Mesothelial cell of epicardium (in vitro differentiated cells): ENCODE data around the gene KCTD20. TPM values are rescaled to one million over a fixed set of nuclear protein-coding genes. Genes with fewer than 3 reads are reported as not detected.
"Not testable (repeated sequence)": the region's sequence is repeated elsewhere in the genome, so short reads cannot be mapped to it uniquely, and the experiment has no call there.

Experiments used
- DNase-seq, 2 experiments: peaks; one replicate each; pipeline ENCODE4 v3.0.0; 2021; ENCODE audit warnings: low spot score in 2 of 2; ENCODE audit not compliant: unreplicated experiment in 2 of 2
- H3K27ac Mint-ChIP-seq: 2 replicates; pipeline ENCODE4 v1.8.0; 2021; ENCODE audit warnings: mixed read lengths
- H3K27me3 Mint-ChIP-seq: 2 replicates; pipeline ENCODE4 v1.8.0; 2021; ENCODE audit warnings: low read depth, mixed read lengths
- H3K36me3 Mint-ChIP-seq: 2 replicates; pipeline ENCODE4 v1.8.0; 2021; ENCODE audit warnings: mixed read lengths
- H3K4me1 Mint-ChIP-seq: 2 replicates; pipeline ENCODE4 v1.8.0; 2021; ENCODE audit warnings: mixed read lengths
- H3K4me3 Mint-ChIP-seq: 2 replicates; pipeline ENCODE4 v1.8.0; 2021; ENCODE audit warnings: mild to moderate bottlenecking, moderate library complexity, mixed read lengths
- H3K9me3 Mint-ChIP-seq: 2 replicates; pipeline ENCODE4 v1.8.0; 2021; ENCODE audit warnings: mixed read lengths
- total RNA-seq: library from RNA; stranded (reverse); gene quantifications from 3 replicates; pipeline ENCODE4 v1.2.1, GENCODE V29; 2021
- TF ChIP-seq, protein P1 (sequence below): fragments of 200-600 bp; sonication (generic); IDR thresholded peaks from one replicate; pipeline ENCODE4 v1.5.0; 2021; ENCODE audit warnings: antibody characterized with exemption; ENCODE audit not compliant: unreplicated experiment

Gene KCTD20
- total RNA-seq, 1 donor from 2014 or later = 39.9 TPM

DNA sequence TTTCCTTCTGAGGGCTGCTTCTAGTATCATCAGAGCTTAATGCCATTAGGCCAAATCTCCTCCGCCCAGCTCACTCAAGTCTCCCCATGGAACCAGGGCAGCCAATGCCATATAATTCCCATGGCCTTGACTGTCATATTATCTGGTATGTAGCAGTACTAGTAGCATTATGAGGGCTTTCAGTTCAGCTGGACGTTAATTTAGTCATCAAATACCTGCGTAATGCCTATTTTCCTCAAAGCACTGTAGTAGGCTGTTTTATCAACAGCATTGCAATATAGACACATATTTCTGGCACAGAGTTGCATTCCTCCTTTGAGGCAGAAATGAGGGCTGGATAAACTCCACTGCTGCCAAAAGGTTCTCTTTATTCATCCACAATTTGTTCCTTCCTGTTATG, 1.7 kb downstream of the KCTD20 start:
- H3K4me3 Mint-ChIP-seq = peak overlapping the region; percentile 96
- peaks cover 37% of the 10 kb centered on the region for H3K4me1 Mint-ChIP-seq
- DNase-seq = no peak
- peaks cover 11% of the 10 kb centered on the region for H3K36me3 Mint-ChIP-seq
- H3K27me3 Mint-ChIP-seq = no peaks in the 10 kb centered on the region
- TF ChIP-seq, protein P1, sequence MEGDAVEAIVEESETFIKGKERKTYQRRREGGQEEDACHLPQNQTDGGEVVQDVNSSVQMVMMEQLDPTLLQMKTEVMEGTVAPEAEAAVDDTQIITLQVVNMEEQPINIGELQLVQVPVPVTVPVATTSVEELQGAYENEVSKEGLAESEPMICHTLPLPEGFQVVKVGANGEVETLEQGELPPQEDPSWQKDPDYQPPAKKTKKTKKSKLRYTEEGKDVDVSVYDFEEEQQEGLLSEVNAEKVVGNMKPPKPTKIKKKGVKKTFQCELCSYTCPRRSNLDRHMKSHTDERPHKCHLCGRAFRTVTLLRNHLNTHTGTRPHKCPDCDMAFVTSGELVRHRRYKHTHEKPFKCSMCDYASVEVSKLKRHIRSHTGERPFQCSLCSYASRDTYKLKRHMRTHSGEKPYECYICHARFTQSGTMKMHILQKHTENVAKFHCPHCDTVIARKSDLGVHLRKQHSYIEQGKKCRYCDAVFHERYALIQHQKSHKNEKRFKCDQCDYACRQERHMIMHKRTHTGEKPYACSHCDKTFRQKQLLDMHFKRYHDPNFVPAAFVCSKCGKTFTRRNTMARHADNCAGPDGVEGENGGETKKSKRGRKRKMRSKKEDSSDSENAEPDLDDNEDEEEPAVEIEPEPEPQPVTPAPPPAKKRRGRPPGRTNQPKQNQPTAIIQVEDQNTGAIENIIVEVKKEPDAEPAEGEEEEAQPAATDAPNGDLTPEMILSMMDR = no peak
- peak overlapping the region; percentile 98 for H3K27ac Mint-ChIP-seq
- no peaks in the 10 kb centered on the region for H3K9me3 Mint-ChIP-seq

DNA sequence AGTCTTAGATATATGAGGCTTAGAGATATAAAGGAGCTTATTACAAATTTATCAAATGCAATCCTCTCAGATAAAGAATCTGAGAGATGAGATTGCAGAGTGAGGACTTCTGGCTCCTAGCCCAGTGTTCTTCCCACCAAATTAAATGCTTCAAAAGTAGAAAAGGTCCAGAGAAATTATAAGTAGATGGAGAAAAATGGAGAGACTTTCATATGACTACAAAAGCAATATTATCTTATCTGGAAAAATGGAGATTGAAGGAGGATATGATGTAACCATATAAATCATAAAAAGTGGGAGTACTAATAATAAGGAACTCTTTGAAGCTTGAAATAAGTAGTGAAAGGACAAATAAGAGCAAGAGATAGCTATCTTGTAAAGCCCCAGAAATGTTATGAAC, 2.8 kb downstream of the KCTD20 start:
- Mint-ChIP-seq H3K9me3 (no peaks in the 10 kb centered on the region), H3K27ac (peak overlapping the region; percentile 83), H3K4me3 (peak overlapping the region; percentile 8), H3K36me3 (peaks cover 14% of the 10 kb centered on the region), H3K4me1 (peaks cover 39% of the 10 kb centered on the region), H3K27me3 (no peaks in the 10 kb centered on the region)
- TF ChIP-seq, protein P1 = no peak
- no peak for DNase-seq

DNA sequence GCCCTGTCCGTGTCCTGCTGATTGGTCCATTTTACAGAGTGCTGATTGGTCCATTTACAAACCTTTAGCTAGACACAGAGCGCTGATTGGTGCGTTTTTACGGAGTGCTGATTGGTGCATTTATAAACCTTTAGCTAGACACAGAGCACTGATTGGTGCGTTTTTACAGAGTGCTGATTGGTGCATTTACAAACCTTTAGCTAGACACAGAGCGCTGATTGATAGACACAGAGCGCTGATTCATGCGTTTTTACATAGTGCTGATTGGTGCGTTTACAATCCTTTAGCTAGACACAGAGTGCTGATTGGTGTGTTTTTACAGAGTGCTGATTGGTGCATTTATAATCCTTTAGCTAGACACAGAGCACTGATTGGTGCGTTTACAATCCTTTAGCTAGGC, 6.4 kb downstream of the KCTD20 start:
- Mint-ChIP-seq H3K4me1 (peaks cover 19% of the 10 kb centered on the region), H3K36me3 (peaks cover 16% of the 10 kb centered on the region)
- H3K4me3 Mint-ChIP-seq, H3K27ac Mint-ChIP-seq, DNase-seq, H3K9me3 Mint-ChIP-seq, H3K27me3 Mint-ChIP-seq: not testable (repeated sequence)

DNA sequence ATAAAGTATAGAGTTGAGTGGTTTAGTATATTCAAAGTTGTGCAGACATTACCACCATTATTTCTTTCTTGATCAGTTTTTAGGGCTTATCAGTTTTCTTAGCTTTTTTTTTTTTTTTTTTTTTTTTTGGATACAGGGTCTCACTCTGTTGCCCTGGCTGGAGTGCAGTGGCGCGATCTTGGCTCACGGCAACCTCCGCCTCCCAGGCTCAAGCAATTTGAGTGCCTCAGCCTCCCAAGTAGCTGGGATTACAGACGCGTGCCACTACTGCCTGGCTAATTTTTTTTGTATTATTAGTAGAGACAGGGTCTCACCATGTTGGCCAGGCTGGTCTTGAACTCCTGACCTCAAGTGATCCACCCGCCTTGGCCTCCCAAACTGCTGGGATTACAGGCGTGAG, 10.1 kb downstream of the KCTD20 start:
- H3K27ac Mint-ChIP-seq, H3K27me3 Mint-ChIP-seq, H3K9me3 Mint-ChIP-seq, DNase-seq, H3K4me3 Mint-ChIP-seq, H3K4me1 Mint-ChIP-seq: not testable (repeated sequence)
- peaks cover 20% of the 10 kb centered on the region for H3K36me3 Mint-ChIP-seq

- H3K36me3 Mint-ChIP-seq = peaks cover 8% of the 10 kb centered on the region
- H3K4me1 Mint-ChIP-seq = peaks cover 3% of the 10 kb centered on the region
- H3K4me3 Mint-ChIP-seq = no peak overlapping the region
- no peak overlapping the region for H3K27ac Mint-ChIP-seq
- no peaks in the 10 kb centered on the region for H3K9me3 Mint-ChIP-seq
- no peaks in the 10 kb centered on the region for H3K27me3 Mint-ChIP-seq
- TF ChIP-seq, protein P1 = no peak
- DNase-seq = no peak
Measured at GRCh38 chr6:36455486-36456027, 12.8 kb downstream of the KCTD20 start.

DNA sequence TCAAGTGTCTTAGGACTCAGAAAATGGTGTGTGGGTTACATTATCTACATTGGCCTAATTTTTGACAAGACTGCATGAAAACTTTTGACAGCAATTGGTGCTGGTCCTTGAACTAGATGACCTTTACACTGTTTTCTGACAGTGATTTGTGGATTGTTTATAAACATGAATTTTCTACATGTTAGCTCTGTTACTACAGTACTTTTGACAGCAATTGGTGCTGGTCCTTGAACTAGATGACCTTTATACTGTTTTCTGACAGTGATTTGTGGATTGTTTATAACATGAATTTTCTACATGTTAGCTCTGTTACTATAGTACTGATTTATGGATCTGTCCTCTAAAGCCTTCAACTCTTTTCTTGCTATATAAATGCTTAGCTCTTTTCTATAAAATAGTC, 16.7 kb downstream of the KCTD20 start:
- Mint-ChIP-seq H3K4me1 (peaks cover 5% of the 10 kb centered on the region), H3K9me3 (peaks cover 6% of the 10 kb centered on the region), H3K27me3 (no peaks in the 10 kb centered on the region), H3K36me3 (peaks cover 11% of the 10 kb centered on the region), H3K4me3 (no peak overlapping the region), H3K27ac (no peak overlapping the region)
- TF ChIP-seq, protein P1 = no peak
- DNase-seq = no peak

GRCh38 chr6:36460916-36461315, 18.1 kb downstream of the KCTD20 start:
- Mint-ChIP-seq H3K9me3 (peaks cover 6% of the 10 kb centered on the region), H3K27ac (no peak overlapping the region), H3K36me3 (peaks cover 11% of the 10 kb centered on the region), H3K27me3 (no peaks in the 10 kb centered on the region), H3K4me3 (no peak overlapping the region), H3K4me1 (peaks cover 5% of the 10 kb centered on the region)
- DNase-seq = no peak
- TF ChIP-seq, protein P1 = no peak
